HepG2 (cell line): ENCODE results near the gene PRPF38A.

Experiments used
- CC2D1A ChIP-seq: sonication (generic); formaldehyde crosslinking; IDR thresholded peaks from 2 replicates; pipeline ENCODE4 v1.8.1; 2023; ENCODE audit warnings: mild to moderate bottlenecking, missing genetic modification reagents
- CEBPB ChIP-seq: IDR thresholded peaks from 2 replicates; pipeline ENCODE4 v1.6.1; 2011; ENCODE audit warnings: low read depth, low read length, improper control_type of control experiment, borderline replicate concordance
- CTCF ChIP-seq: sonication (generic); formaldehyde crosslinking; IDR thresholded peaks from 2 replicates; pipeline ENCODE4 v1.5.0; 2020; ENCODE audit warnings: mild to moderate bottlenecking, missing genetic modification reagents, moderate library complexity
- ZNF383 ChIP-seq: sonication (generic); formaldehyde crosslinking; IDR thresholded peaks from 2 replicates; pipeline ENCODE4 v1.4.0; 2020; ENCODE audit warnings: missing genetic modification reagents, mild to moderate bottlenecking, borderline replicate concordance

GRCh38 chr1:52427152-52427551 is 22.8 kb downstream of the PRPF38A start:
- TF ChIP-seq ZNF383 (CRISPR knock-in tag) (no peak), CC2D1A (no peak), CEBPB (no peak), CTCF (CRISPR knock-in tag) (no peak)
